HG03103 (cell line): ENCODE data around the gene NQO1.
"Not testable (repeated sequence)": the region's sequence is repeated elsewhere in the genome, so short reads cannot be mapped to it uniquely, and the experiment has no call there.

Source experiments
- ATAC-seq: cut with Tn5 transposase; IDR thresholded peaks from one replicate; pipeline ENCODE4 v1.9.1; 2021; ENCODE audit warnings: low read depth; ENCODE audit not compliant: unreplicated experiment

Gene NQO1

GRCh38 chr16:69726313-69727060, at the start of gene NQO1:
Gene NQO1 (minus strand): TSS chr16:69726560. CDS start chr16:69726439, 121 bp downstream.
- ATAC-seq, result peak; percentile 97

GRCh38 chr16:69775563-69775962, 49.2 kb upstream of the NQO1 start:
- no peak for ATAC-seq

DNA sequence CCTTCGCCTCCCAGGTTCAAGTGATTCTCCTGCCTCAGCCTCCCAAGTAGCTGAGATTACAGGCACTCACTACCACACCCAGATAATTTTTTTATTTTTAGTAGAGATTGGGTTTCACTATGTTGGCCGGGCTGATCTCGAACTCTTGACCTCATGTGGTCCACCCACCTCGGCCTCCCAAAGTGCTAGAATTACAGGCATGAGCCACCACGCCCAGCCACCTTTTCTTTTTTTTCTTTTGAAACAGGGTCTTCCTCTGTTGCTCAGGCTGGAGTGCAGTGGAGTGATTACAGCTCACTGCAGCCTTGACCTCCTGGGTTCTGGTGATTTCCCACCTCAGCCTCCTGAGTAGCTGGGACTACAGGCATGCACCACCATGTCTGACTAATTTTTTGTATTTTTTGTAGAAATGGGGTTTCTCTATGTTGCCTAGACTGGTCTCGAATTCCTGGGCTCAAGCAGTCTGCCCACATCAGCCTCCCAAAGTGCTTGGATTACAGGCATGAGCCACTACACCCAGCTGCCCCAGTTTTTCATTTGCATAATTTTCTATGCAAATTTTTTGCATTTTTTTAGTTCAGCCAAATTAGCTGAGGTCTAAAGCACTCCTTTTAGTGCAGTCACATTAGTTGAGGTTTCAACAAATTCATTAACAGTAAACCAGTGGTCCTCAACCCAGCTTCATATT, 47.0 kb upstream of the NQO1 start:
- ATAC-seq, result no peak

- no peak for ATAC-seq
Measured at GRCh38 chr16:69771651-69771967, 45.2 kb upstream of the NQO1 start.

GRCh38 chr16:69769404-69769803, 43.0 kb upstream of the NQO1 start:
- no peak for ATAC-seq

- no peak for ATAC-seq
Measured at GRCh38 chr16:69768666-69769065, 42.3 kb upstream of the NQO1 start.

- ATAC-seq, result no peak
Measured at GRCh38 chr16:69767459-69768229, 41.3 kb upstream of the NQO1 start.

- ATAC-seq, result no peak
Measured at GRCh38 chr16:69763599-69763942, 37.2 kb upstream of the NQO1 start.

- ATAC-seq, result no peak
Measured at GRCh38 chr16:69762814-69763598, 36.6 kb upstream of the NQO1 start.

- peak; percentile 77 for ATAC-seq
Measured at GRCh38 chr16:69761983-69762813, 35.8 kb upstream of the NQO1 start, which contains the start of gene WWP2. Gene WWP2 (plus strand): TSS chr16:69762332. CDS start chr16:69787011, 24,679 bp downstream.

GRCh38 chr16:69757375-69757774, 31.0 kb upstream of the NQO1 start:
- not testable (repeated sequence) for ATAC-seq

DNA sequence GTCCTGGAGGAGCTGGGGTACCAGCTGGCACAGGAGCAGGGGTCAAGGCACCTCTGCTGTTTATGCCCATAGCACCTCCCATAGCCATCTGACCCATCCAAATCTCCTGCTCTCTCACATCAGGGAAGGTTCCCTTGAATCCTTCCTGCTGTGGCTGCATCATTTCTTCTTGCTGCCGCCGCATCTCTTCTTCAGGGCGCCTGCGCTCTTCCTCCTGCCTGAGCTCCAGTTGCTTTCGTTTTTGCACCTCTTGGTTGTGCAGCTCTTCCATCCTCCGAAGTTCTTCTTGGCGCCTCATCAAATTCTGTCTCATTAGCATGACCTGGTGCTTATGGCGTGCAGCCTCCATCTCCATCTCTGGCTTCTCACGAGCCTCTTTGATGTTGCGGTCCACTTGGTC, 30.3 kb upstream of the NQO1 start:
- ATAC-seq, result no peak

DNA sequence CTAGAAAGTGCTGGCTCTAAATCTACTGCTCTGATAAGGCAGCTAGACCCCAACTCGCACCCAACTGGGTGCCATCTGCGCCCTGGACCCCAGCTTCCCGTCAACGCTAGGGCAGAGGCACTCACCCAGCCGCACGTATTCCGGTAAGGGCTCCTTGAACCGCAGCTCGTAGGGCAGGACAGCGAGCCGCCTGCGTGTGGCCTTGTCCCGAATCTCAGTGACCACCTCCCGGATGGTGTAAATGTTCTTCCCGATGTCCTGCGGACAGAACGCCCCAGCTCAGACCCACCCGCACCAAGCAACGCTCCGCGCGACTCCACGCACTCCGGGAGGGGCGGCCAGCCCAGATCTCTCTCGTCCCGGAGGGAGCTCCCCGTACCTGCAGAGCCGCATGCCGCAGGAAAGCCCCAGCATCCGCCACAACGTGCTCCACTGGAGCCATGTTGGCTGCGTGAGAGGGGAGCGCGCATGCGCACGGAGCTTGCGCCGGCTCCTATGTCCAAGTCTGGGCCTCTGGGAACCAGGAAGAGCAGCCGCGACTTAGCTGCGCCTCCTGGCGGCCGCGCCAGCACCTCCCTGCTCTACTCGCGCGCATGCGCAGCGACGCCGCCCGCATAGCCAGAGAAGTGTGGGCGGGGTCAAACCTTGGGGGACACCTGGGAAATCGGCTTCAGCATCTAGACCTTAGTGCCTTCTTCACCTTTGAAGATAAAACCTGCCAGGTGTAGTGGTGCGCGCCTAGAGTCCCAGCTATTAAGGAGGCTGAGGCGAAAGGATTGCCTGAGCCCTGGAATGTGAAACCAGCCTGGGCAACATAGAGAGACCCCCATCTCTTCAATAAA, 28.3 kb upstream of the NQO1 start, which contains the start of gene NOB1:
Gene NOB1, minus strand, starts transcription at position 458 of the 842 bp plus-strand sequence. Its CDS starts 16 bp downstream, at position 442.
- peak; percentile 91 for ATAC-seq

GRCh38 chr16:69754143-69754468, 27.7 kb upstream of the NQO1 start:
- ATAC-seq, result no peak

- ATAC-seq, result no peak
Measured at GRCh38 chr16:69748694-69749345, 22.5 kb upstream of the NQO1 start.

DNA sequence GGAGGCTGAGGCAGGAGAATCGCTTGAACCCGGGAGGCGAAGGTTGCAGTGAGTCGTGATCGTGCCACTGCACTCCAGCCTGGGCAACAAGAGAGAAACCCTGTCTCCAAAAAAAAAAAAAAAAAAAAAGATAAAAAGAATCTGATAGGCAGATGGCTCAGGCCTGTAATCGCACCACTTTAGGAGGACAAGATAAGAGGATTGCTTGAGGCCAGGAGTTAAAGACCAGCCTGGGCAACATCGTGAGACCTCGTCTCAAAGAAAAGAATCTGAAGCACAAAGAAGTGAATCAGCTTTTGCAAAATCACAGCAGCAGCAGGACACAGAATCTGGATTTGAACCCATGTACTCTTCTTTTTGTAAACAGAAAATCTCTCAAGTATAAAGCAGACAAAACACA, 20.8 kb upstream of the NQO1 start:
- ATAC-seq, result no peak

DNA sequence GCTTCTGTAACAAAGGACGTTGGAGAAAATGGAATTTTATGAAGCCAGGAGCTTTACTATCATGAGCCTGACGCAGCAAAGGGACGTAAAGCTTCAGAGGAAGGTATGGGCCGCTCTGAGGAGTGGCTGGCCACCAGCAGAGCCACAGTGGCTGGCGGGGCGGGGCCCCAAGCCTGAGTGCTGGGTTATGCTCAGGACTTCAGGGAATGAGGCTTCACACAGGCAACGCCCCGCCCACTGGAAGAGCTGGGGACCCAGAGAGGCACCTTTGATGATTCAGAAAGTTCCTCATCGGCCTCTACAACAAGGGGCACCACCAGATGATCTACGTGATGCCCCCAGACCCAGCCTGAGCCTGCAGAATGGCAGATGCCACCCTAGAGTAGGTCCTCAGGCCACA, 19.6 kb upstream of the NQO1 start:
- no peak for ATAC-seq

- ATAC-seq, result no peak
Measured at GRCh38 chr16:69745232-69745612, 18.9 kb upstream of the NQO1 start.
